ENCODE results near the gene ATP11A.

GRCh38 chr13:112774448-112774792 lies 84.6 kb downstream of the ATP11A start:
- TF ChIP-seq POLR2AphosphoS5 (IDR thresholded peaks at IDR 0.05; ENCODE audit: borderline replicate concordance, low read depth, low read length) = no peak
- no peak for TF ChIP-seq FOXP2 (optimal IDR thresholded peaks at IDR 0.05; ENCODE audit: control extremely low read depth, extremely low read length, insufficient read depth)
